C4-2B (cell line): ENCODE results near the gene LGI2.

Experiments used
- H3K27ac ChIP-seq: fragments of 450-650 bp; 2 replicates; pipeline ENCODE4 v1.5.1; 2017
- CTCF ChIP-seq: fragments of 450-650 bp; conservative IDR thresholded peaks from 2 replicates; pipeline ENCODE4 v1.5.1; 2017; ENCODE audit warnings: mild to moderate bottlenecking
- ZFX ChIP-seq: fragments of 450-650 bp; IDR thresholded peaks from 2 replicates; pipeline ENCODE4 v1.6.1; 2017

The LGI2 gene

GRCh38 chr4:24993551-24994080 is 37.1 kb downstream of the LGI2 start:
- H3K27ac ChIP-seq = no peak overlapping the region
- TF ChIP-seq ZFX (no peak), CTCF (no peak)

GRCh38 chr4:24992968-24993367 is 37.8 kb downstream of the LGI2 start:
- H3K27ac ChIP-seq = no peak overlapping the region
- no peak for TF ChIP-seq CTCF
- no peak for TF ChIP-seq ZFX

GRCh38 chr4:24991015-24991414 is 39.7 kb downstream of the LGI2 start:
- H3K27ac ChIP-seq = no peak overlapping the region
- TF ChIP-seq ZFX (no peak), CTCF (no peak)

GRCh38 chr4:24989327-24989726 is 41.4 kb downstream of the LGI2 start:
- no peak overlapping the region for H3K27ac ChIP-seq
- TF ChIP-seq CTCF = no peak
- no peak for TF ChIP-seq ZFX

GRCh38 chr4:24988776-24989175 is 42.0 kb downstream of the LGI2 start:
- H3K27ac ChIP-seq = no peak overlapping the region
- TF ChIP-seq ZFX = no peak
- TF ChIP-seq CTCF = peak; percentile 66

GRCh38 chr4:24984602-24985532 is 45.9 kb downstream of the LGI2 start:
- no peak overlapping the region for H3K27ac ChIP-seq
- TF ChIP-seq CTCF (no peak; the same call in 1 of the 2 replicates), ZFX (no peak)

- no peak for TF ChIP-seq CTCF
- TF ChIP-seq ZFX = no peak
- H3K27ac ChIP-seq = no peak overlapping the region
These were observed 50.0 kb downstream of the LGI2 start for GRCh38 chr4:24980740-24981139.
